Ascending aorta (tissue), 2 donors: ENCODE results near the gene C4orf54. TPM values are rescaled to one million over a fixed set of nuclear protein-coding genes. Genes with fewer than 3 reads are reported as not detected.
A peak's percentile ranks its signal among the peaks of the same experiment; 100 is the strongest.

Source experiments
- DNase-seq, 2 donors: peaks; one replicate each; pipeline ENCODE4 v3.0.0-alpha.2; 2019; ENCODE audit warnings: low spot score in 2 of 2
- H3K27ac ChIP-seq, 2 donors: fragments of 200-600 bp; sonication (generic); one replicate each; pipeline ENCODE4 v1.5.1; 2016 to 2017; ENCODE audit warnings: mild to moderate bottlenecking in 1 of 2
- H3K27me3 ChIP-seq: fragments of 200-600 bp; sonication (generic); one replicate; pipeline ENCODE4 v1.5.1; 2017
- H3K36me3 ChIP-seq, 2 donors: fragments of 200-600 bp; sonication (generic); one replicate each; pipeline ENCODE4 v1.5.1; 2016
- H3K4me1 ChIP-seq, 2 donors: fragments of 200-600 bp; sonication (generic); one replicate each; pipeline ENCODE4 v1.5.1; 2016 to 2017; ENCODE audit warnings: mild to moderate bottlenecking in 1 of 2
- H3K4me3 ChIP-seq, 2 donors: fragments of 200-600 bp; sonication (generic); one replicate each; pipeline ENCODE4 v1.5.1; 2016 to 2017; ENCODE audit warnings: mild to moderate bottlenecking in 1 of 2
- H3K9me3 ChIP-seq, 2 donors: fragments of 200-600 bp; sonication (generic); one replicate each; pipeline ENCODE4 v1.5.1; 2016
- intact Hi-C: fragments of 100-400 bp; cut with DNase I; formaldehyde crosslinking; loops from one replicate; pipeline ENCODE4 v1.15.1; 2023
- total RNA-seq: library from RNA; depleted of rRNA; stranded (reverse); fragments of >200 nt; gene quantifications from one replicate; pipeline ENCODE4 v1.1.0, GENCODE V29; 2016
- TF ChIP-seq, protein P1 (sequence below), 3 experiments: fragments of 200-600 bp in 2 of 3; fragments of 450-650 bp in 1 of 3; sonication (generic) in 2 of 3; IDR thresholded peaks; one replicate each; pipeline ENCODE4 v1.5.1; 2016 to 2019; ENCODE audit warnings: antibody characterized with exemption in 3 of 3, mild to moderate bottlenecking in 1 of 3, moderate library complexity in 1 of 3

Gene C4orf54
- total RNA-seq, 1 donor from 2014 or later: not detected

DNA sequence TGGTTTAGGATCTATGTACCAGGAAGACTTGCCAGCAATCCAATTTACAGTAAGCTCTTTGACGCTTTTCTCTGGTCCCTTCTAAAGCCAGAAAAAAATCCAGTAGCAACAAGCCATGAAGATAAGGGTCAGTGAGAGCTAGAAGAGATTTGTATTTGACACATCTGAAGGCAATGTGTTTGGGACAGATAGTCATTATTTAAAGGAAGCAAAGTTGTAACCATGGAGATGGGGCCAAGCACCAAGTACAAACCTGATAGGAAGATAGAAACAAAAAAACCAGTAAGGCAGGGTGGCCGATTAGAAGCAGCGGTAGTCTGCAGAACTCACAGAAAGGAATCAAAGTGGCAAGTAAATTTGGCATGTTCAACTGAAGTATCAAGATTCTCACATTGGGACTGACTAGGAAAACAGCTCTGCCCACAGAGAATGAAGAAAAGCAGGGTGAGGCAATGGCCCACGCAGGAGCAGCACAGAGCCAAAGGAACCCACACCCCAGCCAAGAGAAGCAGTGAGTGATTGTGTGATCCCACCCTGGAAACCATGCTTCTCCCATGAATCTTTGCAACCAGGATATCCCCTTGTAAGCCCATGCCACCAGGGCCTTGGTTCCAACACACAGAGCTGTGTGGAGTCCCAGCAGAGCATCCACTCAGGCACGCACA, 12.9 kb upstream of the C4orf54 start:
- no peak overlapping the region for H3K4me3 ChIP-seq
- H3K27ac ChIP-seq: no peak overlapping the region
- DNase-seq: no peak

DNA sequence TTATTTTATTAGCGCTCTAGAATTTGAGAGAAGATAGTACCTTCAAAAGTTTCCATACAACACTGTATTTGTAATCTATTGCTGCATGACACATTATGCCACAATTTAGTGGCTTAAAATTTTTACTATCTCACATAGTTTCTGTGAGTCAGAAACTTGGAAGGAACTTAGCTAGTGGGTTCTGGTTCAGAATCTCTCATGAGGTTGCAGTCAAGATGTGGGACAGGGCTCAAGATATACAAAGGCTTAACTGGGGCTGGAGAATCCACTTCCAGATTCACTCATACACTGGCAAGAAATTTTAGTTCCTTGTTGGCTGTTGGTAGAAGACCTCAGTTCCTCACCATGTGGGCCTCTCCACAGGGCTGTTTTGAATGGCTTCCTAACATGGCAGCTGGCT, 11.5 kb upstream of the C4orf54 start:
- H3K9me3 ChIP-seq: peaks cover 9 to 20% of the 10 kb centered on the region in 2 donors
- H3K4me1 ChIP-seq: no peaks in the 10 kb centered on the region
- intact Hi-C loops: no loop called here
- H3K36me3 ChIP-seq: no peaks in the 10 kb centered on the region
- no peaks in the 10 kb centered on the region for H3K27me3 ChIP-seq
- TF ChIP-seq, protein P1, sequence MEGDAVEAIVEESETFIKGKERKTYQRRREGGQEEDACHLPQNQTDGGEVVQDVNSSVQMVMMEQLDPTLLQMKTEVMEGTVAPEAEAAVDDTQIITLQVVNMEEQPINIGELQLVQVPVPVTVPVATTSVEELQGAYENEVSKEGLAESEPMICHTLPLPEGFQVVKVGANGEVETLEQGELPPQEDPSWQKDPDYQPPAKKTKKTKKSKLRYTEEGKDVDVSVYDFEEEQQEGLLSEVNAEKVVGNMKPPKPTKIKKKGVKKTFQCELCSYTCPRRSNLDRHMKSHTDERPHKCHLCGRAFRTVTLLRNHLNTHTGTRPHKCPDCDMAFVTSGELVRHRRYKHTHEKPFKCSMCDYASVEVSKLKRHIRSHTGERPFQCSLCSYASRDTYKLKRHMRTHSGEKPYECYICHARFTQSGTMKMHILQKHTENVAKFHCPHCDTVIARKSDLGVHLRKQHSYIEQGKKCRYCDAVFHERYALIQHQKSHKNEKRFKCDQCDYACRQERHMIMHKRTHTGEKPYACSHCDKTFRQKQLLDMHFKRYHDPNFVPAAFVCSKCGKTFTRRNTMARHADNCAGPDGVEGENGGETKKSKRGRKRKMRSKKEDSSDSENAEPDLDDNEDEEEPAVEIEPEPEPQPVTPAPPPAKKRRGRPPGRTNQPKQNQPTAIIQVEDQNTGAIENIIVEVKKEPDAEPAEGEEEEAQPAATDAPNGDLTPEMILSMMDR (IDR thresholded peaks at IDR 0.05): no peak
- H3K4me3 ChIP-seq: no peak overlapping the region
- peak overlapping the region; percentile 53 to 67 for H3K27ac ChIP-seq
- no peak for DNase-seq

More for the DNA sequence above, 12.9 kb upstream of the C4orf54 start:
- Histone ChIP-seq H3K36me3 (no peaks in the 10 kb centered on the region), H3K27me3 (no peaks in the 10 kb centered on the region), H3K4me1 (no peaks in the 10 kb centered on the region), H3K9me3 (peaks cover 9 to 20% of the 10 kb centered on the region in 2 donors)
- TF ChIP-seq, protein P1 (IDR thresholded peaks at IDR 0.05): no peak
- intact Hi-C loops: no loop called here

DNA sequence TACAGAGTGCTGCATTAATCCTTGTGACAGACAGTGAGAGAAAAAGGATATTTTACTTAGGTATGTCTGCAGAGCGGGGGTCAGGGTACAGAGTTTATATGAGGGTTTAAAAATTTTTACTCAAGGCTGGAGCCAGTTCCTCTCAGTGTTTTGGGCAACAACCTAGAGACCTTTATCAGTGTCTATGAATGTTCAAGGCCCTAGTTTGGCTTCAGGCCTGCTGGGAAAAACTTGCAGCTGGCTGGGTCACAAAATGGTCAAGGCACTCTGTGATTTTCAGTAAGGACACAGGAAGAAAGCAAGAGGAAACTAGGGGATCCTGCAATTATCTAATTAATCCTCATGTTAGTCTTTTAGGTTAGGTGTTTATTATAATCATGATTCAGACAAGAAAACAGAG, 10.8 kb upstream of the C4orf54 start:
- Histone ChIP-seq H3K36me3 (no peaks in the 10 kb centered on the region), H3K9me3 (peaks cover 9 to 16% of the 10 kb centered on the region in 2 donors), H3K27ac (peak overlapping the region; percentile 53 to 55), H3K27me3 (no peaks in the 10 kb centered on the region), H3K4me3 (no peak overlapping the region), H3K4me1 (no peaks in the 10 kb centered on the region)
- TF ChIP-seq, protein P1 (IDR thresholded peaks at IDR 0.05): no peak
- intact Hi-C loops: no loop called here
- no peak for DNase-seq

DNA sequence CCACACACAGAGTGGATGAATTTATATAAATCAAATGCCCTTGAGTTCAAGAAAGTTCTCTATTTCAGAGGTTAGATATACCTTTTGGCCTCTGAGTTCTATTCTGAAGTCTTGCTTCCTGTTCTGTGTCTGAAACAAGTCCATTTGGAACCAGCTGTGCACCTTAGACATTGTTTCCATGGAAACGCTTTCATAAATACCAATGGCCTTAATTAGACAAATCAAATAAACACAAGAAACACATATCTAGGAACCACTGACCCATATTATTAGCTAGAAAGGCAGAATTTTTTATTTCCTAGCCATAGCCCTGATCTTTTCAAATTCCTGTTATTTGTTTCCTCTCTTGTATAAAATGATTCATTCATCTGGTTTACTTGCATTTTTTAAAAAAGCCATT, 8.4 kb upstream of the C4orf54 start:
- intact Hi-C loops: no loop called here

DNA sequence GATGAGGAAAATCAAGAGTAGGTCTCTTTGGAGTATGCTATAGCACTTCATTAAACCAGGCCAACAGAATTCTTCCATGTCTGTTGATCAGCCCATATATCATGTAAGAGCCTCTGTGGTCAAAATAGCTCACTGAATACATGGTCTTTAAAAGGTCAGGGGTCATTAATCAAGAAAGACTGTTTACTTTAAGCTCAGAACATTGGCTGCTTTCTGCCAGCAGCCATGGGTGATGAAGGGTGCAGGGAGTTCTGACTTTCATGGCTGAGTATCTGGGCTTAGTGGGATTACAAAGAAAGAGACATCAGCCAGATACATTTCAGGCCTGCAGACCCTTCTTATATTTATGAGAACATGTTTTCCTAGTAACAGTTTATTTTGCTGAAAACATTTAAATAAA, 7.1 kb upstream of the C4orf54 start:
- Histone ChIP-seq H3K9me3 (no peaks in the 10 kb centered on the region), H3K27ac (no peak overlapping the region), H3K36me3 (no peaks in the 10 kb centered on the region), H3K4me1 (no peaks in the 10 kb centered on the region), H3K27me3 (no peaks in the 10 kb centered on the region), H3K4me3 (no peak overlapping the region)
- TF ChIP-seq, protein P1 (IDR thresholded peaks at IDR 0.05): no peak
- DNase-seq: no peak
- intact Hi-C loops: no loop called here

More for the DNA sequence above, 8.4 kb upstream of the C4orf54 start:
- Histone ChIP-seq H3K4me3 (no peak overlapping the region), H3K4me1 (no peaks in the 10 kb centered on the region), H3K36me3 (no peaks in the 10 kb centered on the region), H3K27me3 (no peaks in the 10 kb centered on the region), H3K9me3 (no peaks in the 10 kb centered on the region), H3K27ac (no peak overlapping the region)
- TF ChIP-seq, protein P1 (IDR thresholded peaks at IDR 0.05): no peak
- no peak for DNase-seq
